GM12891 (cell line): Measurements from ENCODE around the gene NKAIN2.

Experiments used
- POLR2A ChIP-seq: IDR thresholded peaks from 2 replicates; pipeline ENCODE4 v1.6.1; 2011; ENCODE audit warnings: low read depth, low read length, control low read depth
- POLR2AphosphoS5 ChIP-seq: IDR thresholded peaks from 2 replicates; pipeline ENCODE4 v1.6.1; 2011; ENCODE audit warnings: low read depth, low read length, control low read depth
- SPI1 ChIP-seq: IDR thresholded peaks from 2 replicates; pipeline ENCODE4 v1.6.1; 2011; ENCODE audit warnings: low read depth, low read length, control low read depth
- TAF1 ChIP-seq: IDR thresholded peaks from 2 replicates; pipeline ENCODE4 v1.6.1; 2011; ENCODE audit warnings: low read depth, low read length, control low read depth

DNA sequence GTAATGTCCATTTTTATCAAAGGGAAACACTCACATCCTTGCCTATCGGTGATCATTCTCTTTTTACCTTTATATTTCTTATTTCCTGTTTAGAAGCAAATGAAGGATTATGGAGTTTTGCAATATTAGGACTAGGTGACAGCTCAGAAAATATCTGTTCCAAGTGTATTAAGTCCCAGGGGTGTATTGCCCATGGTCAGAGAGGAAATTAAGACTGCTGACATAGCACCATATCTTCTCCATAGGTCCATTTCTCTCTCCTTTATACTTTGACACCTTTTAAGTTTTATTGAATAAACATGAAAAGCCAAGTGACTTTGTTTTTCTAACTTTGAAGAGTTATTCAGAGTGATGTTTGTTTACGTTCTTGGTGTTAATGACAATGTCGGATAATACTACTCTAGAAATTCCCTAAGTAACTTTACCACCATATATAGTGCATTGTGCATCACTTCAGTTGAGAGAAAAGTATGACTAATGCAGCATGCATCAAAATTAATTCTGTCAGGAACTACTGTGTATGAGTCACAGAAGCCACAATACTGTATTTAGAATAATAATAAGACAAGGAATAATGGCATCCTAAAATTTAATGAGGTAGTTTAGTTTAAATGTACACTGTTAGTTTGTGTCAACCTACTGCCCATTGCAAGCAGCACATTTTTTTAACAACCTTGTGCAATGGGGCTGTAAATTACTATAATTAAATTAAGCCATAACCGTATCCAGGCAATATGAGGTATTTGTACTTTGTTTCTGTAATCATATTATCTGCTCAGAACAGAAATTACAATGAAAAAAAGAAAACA is 684.2 kb downstream of the NKAIN2 start:
- TF ChIP-seq POLR2A = no peak
- no peak for TF ChIP-seq TAF1
- no peak for TF ChIP-seq SPI1
- no peak for TF ChIP-seq POLR2AphosphoS5
